ENCODE results near the gene APP.

GRCh38 chr21:25858325-25858724 is 312.2 kb downstream of the APP start:
- no peak for TF ChIP-seq CTCF (IDR thresholded peaks at IDR 0.05)
- TF ChIP-seq POLR2A (IDR thresholded peaks at IDR 0.05): no peak
